Measurements from ENCODE around the gene SKIC8.

SKIC8 gene

GRCh38 chr15:78321041-78321570 lies 21.7 kb upstream of the SKIC8 start:
- no peak for DNase-seq

- no peak for DNase-seq
Measured at GRCh38 chr15:78320183-78320582, 20.8 kb upstream of the SKIC8 start.

DNA sequence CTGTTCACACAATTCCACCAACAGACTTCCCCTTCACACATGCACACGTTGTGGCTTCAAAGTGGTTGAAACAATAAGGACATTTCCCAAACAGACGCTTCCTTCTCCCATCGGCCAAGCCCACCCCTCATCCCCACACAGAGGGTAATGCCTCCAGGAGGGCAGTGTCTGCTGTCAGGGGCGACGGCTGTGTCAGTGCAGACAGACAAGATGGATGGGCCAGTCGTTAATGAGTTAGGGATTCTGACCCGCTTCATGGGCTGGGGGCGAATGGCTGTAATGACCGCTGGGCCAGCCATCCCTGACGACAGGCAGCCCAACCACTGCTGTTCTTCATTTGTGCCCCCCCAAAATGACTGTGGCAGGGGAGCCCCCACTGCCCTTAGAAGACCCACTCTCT lies 20.2 kb upstream of the SKIC8 start:
- no peak for DNase-seq

DNA sequence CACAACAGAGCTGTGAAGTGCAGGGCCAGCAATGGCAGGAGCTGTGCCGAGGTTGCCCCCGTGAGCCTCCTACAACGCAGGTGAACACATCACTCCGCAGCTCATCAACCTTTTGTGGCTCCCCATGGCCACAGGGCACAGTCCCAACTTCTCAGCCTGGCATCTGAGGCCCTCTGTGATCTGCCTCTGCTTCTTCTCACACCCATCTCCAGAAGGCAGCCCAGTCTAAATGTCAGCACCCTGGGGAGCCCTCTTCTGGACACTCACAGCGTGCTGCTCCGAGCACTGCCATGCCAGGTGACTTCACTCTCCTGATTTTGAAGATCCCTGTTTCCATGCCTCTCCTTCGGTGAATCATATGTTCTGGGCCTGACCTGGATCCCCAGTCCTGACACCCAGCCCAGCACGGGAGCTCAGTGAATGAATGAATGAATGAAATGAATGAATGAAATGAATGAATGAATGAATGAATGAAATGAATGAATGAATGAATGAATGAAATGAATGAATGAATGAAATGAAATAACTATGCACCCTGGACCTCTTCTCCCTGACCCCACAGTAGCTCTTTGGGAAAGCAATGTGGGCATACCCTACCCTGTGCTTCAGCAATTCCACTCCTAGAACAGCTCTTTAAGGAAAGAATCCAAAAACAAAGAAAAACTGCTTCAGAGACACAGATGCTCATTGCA lies 17.9 kb upstream of the SKIC8 start:
- DNase-seq: no peak

DNA sequence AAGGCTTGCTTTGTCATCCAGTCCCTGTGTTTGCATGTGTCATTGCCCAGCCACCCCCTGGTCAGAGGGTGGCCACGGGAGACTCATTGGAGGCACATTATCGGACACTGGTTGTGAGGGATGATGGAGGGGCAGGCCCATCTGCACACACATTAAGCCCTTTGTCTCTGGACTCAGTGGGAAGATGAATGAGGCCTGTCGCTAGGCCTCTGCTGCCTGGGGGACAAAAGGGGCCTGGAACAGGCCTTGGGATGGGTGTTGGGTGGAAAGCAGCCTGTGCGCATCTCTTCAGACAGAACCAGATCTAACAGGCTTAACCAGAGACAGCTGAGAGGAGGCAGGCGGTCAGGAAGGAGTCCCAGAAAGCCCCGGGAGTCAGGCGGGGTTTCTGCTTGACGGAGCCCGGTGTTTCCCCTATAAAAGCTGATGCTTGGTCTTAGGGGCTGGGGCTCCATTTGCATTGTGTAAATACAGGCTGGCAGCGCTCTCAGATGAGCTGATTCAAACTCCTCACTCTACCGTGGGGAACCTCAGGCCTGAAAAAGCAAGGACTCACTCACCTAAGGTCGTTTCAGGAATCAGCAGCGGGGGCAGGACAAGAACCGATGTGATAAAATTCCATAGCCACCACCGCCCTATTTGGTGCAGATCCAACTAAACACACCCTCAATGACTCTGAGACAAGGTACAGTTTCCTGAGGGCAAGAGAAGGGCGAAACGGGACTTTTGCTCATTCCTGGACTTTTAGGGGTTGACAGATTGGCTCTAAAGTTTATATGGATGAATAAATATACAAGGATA lies 17.1 kb upstream of the SKIC8 start:
- DNase-seq: no peak

DNA sequence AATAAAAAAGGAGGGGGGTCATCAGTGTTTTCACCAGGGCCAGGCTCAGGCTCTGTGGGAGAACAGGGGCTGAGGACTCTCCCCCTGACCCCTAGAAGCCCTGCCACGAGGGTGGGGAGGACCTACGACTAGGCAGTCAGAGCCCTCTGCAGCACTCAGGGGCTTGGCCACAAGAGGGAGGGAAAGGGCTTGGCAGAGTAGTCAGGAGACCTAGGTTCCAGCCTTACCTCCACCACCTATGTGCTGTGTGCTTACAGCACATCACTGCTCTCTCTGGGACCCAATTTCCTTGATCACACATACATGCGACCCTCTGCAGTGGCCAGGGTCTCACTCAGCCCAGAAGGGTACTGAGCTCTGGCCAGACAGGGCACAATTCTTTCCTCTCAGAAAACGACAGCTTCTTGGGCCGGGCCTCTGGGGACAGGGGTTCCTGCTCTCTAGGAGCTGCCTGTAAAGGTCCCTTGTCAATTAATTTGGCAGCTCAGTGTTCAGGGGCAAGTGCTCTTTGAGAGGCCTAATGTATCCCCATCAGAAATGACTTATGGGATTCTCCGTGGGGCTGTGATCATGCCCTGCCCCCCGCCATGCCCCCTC lies 16.4 kb upstream of the SKIC8 start:
- DNase-seq: no peak

GRCh38 chr15:78314181-78314581 lies 14.8 kb upstream of the SKIC8 start:
- DNase-seq: no peak

DNA sequence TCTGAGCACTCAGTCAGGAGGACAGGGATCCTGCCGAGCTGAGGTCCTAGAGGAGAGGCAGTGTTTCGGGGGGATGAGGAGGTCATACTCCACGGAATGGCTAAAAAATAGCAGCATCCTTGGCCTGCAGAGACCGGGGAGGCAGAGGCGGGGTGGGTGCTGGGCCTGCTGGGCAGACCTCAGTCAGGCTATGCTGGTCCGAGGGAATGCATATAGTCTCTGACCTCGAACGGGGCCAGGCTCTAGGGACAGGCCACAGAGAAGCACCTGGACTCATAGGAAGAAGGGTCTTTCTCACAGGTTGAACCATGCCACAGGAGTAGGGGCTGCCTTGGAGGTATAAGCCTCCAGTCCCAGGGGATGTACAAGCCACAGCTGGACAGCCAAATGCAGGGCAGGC lies 14.0 kb upstream of the SKIC8 start:
- no peak for DNase-seq

DNA sequence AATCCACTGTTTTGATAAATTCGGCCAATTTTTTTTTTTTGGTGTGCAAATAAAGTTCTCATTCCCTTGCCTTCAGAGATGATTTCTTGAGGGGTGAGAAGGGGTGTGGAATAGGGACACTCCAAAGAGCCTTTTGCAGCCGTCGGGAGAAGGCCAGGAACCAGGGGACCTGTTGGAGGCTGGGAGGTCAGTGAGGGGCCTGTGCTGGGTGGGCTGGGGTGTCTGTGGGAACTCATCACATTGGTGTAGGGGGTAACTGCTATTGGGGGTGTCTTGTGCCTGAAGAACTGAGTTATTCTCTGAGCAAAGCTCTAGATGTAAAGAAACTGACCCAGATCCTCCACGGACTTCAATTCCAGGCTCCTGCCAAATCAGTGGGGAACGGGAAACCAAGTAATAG lies 13.5 kb upstream of the SKIC8 start:
- DNase-seq: no peak

DNA sequence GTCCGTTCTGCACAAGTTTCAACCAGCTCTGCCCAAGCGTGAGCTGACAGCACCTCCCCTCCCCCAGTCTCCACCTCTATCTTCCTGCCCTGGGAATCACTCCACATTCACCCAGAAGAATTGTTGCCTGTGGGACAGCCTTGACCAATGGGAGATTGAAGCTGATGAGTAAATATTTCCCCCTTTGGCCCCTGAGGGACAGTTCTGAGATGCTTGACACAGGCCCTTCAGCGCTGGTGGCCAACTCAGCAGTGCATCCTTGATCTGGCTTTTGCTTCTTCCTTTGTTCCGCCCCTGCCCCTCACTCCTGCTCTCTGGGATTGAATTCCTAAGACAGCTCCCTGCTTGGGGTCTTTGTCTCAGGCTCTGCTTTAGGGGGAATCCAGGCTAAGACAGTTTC lies 13.1 kb upstream of the SKIC8 start:
- DNase-seq: no peak

DNA sequence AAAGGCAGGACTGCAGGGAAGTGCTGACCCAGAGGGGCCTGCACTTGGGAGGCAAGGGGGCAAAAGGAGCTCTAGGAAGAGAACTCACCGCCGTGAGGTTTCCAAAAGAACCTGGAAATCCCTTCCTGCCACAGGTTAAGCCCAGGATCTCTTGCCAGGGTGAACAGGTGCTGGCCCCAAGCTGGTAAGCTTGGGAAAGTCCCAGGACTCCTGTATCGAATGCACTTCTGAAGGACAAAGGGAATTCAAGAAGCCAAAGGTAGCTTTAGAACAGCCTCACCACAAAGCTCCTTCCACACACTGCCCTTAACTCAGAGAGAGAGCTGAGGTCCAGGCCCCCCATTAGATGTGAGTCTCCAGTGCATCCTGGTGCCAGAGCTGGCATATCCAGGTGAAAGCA lies 11.9 kb upstream of the SKIC8 start:
- no peak for DNase-seq

DNA sequence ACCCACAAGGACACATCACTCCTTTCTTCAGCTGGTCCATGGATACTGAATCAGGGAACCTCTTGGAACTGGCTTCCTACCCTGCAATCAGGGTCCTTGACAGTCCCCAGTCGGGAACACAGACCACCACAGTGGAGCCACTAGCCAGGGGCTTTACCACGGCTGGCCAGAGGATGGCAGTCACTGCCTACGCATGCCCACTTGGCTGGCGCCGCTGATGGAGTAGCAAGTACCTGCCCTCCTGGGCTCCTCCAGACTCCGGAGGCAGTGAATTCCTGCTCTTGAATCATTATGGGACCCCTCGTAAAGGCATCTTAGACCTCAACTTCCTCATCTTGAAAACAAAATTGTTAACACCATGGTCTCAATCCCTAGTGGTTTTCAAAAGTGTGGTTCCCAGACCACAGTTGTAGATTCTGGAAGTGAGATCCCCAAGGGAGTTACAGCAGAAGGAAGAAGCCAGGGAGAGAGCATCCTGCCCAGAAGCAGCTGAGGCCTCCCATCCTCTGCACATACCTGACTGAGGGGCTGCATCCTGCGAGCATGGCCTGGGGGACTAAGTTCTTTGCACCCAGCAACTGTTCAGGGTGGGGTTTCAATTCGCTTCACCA lies 9.1 kb upstream of the SKIC8 start:
- DNase-seq: peak; percentile 30 to 49

GRCh38 chr15:78307976-78308375 lies 8.6 kb upstream of the SKIC8 start:
- peak in 1 of 2 donors; percentile 35 for DNase-seq

- DNase-seq: no peak
Measured at GRCh38 chr15:78306176-78306774, 6.9 kb upstream of the SKIC8 start.

GRCh38 chr15:78304216-78305066 lies 5.0 kb upstream of the SKIC8 start:
- no peak for DNase-seq

DNA sequence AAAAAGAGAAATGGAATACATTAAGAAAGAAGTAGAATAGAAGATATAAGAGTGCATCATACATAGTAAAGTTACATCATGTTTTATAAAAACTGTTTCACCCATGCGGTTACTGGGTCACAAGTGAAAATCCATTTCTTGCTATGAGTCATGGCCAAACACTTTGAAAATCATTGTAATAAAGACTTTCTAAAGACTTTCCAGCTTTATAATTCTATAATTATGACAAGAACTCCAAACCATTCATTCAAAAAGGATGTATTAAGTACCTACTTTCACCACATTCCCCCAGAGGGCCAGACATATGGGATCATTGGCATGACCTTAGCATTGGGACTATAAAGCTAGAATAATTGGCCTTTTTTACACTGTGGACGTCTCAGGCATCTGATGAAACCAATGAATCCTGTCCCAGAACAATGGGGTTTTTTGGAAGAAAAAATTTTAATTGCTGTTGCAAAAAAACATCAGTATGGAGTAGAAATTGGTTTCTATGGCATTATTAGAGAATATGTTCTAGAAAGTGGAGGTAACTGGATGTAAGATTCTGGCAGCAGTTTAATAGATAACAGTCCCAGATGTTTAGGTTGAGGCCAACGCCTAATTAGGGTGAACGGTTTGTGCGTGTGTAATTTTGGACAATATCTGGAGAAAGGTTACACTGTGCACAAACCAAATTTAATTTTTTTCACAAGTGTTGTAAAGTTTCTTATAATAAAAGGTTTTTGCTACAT lies 3.3 kb upstream of the SKIC8 start:
- no peak for DNase-seq

DNA sequence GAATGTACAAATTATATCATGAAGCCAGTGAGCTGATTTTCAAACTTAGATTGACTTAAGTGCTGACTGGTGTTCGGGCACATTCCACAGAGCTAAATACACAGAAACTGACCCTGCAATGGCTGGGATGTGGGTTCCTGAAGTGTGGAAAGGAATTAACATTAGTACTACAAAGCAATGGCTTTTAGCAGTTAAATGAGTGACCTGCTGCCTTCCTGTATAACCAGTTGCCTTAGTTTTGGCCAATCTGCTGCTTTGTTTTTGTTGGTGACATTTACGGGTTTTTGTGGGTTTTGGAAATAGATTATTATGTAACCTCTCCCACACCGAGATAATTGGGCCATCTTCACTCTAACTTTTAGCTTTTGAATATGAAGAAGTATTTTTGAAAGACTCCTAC lies 2.4 kb upstream of the SKIC8 start:
- no peak for DNase-seq

DNA sequence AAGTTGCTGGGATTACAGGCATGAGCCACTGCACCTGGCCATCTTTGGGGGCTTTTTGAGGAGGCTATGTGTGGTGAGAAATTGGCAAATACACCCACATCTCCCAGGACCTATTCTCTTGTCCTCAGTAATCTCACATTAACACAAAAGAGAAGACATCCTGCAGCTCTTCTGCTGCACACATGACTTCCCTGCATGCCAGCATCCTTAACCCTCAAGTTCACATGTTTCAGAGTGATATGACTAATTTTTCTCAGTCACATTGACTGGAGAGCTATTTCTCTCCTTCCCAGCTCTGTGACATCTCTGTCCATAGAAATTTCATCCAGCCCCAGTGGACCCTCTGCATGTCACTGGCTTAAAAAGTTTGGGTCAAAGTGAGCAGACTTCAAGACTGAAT lies 1.9 kb upstream of the SKIC8 start:
- DNase-seq: no peak

DNA sequence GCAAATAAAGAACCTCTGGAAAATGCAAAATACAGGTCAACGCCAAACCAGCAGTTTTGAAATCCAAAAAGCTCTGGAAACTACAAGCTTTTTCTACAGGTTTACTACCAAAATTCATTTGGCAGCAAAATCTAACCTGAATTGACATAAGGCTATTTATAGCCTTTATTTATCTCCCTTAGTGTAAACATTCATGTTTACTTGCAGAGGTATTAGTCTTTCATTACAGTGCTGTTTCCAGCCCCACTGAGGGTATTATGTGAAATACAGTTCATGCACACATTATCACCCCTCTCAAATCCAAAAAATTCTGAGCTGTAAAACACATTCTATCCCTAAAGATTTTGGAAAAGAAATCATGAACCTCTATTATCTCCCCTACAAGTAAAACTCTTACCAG lies 7.2 kb downstream of the SKIC8 start:
- no peak for DNase-seq

- DNase-seq: no peak
Measured at GRCh38 chr15:78291698-78292097, 7.7 kb downstream of the SKIC8 start.

DNA sequence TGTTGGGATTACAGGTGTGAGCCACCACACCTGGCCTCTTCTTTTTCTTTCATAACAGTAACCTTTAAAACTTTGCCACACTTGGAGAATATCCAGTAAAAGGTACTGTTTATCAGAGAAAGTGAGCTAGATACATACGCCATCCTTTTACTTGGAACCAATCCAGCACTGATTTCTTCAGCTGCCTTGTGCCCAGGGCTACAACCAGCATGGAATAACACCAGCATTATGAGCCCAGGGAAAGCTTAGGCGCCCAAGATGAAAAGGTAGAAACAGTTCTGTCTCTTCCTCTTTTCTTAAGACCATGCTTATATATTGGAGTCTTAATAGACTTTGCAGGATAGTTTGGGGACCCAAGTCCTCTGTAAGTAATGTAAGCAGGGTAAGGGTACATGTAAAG lies 8.4 kb downstream of the SKIC8 start:
- DNase-seq: no peak
